CD4-positive, alpha-beta T cell treated with Interleukin-4 for 4 hours (primary cell): Measurements from ENCODE around the gene STX19.
A peak's percentile ranks its signal among the peaks of the same experiment; 100 is the strongest.
"Not testable (repeated sequence)": the region's sequence is repeated elsewhere in the genome, so short reads cannot be mapped to it uniquely, and the experiment has no call there.

Experiments used
- DNase-seq: peaks from one replicate; pipeline ENCODE4 v3.0.0-alpha.2; 2020

The STX19 gene

DNA sequence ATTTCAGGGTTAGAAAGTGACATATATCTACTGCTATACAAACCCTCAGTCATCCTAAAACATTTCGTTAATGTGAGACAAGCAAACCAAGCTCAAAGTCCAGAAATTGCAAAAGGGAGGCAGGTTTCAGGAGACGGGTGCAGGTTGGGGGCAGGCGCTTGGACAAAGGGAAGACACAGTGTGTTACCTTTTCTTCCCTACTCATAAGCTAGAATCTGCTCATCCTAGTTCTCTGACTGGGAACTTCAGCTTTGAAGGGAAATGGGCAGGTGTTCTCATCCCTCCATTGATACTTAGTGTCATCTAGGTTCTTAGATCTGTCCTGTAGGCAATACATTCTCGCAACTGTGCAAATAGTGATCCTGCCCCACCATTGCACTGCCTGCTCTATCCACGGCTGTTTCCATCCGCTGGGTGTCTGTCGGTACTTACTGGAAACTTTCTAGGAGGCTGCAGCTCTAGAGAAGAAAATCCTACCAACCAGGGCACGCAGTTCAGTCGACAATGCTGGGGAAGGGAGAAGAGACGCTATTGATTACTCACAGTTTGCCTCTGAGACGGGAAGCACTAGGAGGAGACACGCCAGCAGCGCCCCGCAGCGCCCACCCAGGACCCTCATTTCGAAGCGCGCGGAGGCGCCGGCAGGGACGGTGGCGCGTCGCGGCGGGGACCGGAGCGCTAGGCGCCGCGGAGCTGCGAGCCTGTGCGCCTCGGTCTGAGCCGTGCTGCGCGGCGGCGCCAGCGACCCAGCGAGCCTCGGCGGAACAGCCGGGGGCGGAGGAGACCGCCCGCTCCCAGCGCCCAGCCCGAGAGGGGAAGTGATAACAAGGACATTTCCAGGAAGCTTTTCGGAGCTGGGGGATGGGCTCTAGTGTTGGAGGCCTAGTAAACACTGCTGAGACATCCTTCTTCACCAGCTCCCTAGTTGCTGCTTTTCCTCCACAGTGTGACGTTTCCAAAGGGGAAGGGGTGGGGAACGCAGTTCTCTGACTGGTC is 55.0 kb downstream of the STX19 start, which contains the start of gene PROS1:
TSS of gene PROS1 (minus strand) at position 766 of the 996 bp plus-strand sequence. CDS start at position 619, 147 bp downstream.
- DNase-seq: peak; percentile 3

DNA sequence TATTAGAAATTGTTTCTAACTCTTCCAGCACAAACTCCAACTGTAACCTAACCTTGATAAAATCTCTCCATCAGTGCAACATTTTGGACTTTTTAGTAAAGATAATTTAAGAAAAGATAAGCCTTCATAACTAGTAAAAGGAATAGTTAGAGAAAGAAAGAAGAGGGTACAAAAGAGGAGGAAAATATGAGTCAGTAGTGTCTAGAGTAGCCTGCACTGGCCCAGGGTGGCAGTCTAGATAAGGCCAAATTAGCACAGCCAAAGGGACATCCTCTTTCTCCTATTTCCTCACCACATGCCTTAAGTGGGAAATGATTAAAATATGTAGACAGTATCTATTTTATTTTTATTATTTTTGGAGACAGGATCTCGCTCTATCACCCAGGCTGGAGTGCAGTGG is 58.4 kb downstream of the STX19 start:
- no peak for DNase-seq

DNA sequence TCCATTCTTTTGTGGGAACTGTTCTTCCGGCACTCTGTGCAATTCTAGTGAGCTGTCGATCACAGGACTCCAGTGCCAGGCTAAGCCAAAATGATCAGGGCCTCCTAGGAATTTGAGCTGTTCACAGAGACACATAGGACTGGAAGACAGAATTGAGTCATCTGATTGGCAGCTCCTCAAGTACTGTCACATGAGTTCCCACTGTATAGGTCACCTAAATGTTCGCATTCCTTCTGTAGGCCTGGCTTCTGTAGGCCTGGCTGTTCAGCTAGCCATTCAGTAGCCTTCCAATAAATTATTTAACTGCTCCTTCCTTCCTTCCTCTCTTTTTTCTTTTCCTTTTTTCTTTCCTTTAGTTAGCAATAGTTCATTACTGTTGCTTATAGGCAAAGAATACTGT is 59.0 kb downstream of the STX19 start:
- DNase-seq: no peak

DNA sequence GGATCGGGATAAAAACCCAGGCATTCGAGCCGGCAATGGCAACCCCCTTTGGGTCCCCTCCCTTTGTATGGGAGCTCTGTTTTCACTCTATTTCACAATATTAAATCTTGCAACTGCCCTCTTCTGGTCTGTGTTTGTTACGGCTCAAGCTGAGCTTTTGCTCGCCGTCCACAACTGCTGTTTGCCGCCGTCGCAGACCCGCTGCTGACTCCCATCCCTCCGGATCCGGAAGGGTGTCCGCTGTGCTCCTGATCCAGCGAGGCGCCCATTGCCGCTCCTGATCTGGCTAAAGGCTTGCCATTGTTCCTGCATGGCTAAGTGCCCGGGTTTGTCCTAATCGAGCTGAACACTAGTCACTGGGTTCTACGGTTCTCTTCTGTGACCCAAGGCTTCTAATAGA is 63.3 kb downstream of the STX19 start:
- DNase-seq: not testable (repeated sequence)
